ENCODE measurements around the gene RAE1.

- TF ChIP-seq, protein P1, sequence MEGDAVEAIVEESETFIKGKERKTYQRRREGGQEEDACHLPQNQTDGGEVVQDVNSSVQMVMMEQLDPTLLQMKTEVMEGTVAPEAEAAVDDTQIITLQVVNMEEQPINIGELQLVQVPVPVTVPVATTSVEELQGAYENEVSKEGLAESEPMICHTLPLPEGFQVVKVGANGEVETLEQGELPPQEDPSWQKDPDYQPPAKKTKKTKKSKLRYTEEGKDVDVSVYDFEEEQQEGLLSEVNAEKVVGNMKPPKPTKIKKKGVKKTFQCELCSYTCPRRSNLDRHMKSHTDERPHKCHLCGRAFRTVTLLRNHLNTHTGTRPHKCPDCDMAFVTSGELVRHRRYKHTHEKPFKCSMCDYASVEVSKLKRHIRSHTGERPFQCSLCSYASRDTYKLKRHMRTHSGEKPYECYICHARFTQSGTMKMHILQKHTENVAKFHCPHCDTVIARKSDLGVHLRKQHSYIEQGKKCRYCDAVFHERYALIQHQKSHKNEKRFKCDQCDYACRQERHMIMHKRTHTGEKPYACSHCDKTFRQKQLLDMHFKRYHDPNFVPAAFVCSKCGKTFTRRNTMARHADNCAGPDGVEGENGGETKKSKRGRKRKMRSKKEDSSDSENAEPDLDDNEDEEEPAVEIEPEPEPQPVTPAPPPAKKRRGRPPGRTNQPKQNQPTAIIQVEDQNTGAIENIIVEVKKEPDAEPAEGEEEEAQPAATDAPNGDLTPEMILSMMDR (IDR thresholded peaks at IDR 0.05), result no peak
- TF ChIP-seq, protein P2, sequence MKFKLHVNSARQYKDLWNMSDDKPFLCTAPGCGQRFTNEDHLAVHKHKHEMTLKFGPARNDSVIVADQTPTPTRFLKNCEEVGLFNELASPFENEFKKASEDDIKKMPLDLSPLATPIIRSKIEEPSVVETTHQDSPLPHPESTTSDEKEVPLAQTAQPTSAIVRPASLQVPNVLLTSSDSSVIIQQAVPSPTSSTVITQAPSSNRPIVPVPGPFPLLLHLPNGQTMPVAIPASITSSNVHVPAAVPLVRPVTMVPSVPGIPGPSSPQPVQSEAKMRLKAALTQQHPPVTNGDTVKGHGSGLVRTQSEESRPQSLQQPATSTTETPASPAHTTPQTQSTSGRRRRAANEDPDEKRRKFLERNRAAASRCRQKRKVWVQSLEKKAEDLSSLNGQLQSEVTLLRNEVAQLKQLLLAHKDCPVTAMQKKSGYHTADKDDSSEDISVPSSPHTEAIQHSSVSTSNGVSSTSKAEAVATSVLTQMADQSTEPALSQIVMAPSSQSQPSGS (CRISPR knock-in tag; IDR thresholded peaks at IDR 0.05; ENCODE audit: borderline replicate concordance, low read depth), result no peak
- TF ChIP-seq, protein P3, sequence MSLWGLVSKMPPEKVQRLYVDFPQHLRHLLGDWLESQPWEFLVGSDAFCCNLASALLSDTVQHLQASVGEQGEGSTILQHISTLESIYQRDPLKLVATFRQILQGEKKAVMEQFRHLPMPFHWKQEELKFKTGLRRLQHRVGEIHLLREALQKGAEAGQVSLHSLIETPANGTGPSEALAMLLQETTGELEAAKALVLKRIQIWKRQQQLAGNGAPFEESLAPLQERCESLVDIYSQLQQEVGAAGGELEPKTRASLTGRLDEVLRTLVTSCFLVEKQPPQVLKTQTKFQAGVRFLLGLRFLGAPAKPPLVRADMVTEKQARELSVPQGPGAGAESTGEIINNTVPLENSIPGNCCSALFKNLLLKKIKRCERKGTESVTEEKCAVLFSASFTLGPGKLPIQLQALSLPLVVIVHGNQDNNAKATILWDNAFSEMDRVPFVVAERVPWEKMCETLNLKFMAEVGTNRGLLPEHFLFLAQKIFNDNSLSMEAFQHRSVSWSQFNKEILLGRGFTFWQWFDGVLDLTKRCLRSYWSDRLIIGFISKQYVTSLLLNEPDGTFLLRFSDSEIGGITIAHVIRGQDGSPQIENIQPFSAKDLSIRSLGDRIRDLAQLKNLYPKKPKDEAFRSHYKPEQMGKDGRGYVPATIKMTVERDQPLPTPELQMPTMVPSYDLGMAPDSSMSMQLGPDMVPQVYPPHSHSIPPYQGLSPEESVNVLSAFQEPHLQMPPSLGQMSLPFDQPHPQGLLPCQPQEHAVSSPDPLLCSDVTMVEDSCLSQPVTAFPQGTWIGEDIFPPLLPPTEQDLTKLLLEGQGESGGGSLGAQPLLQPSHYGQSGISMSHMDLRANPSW (CRISPR knock-in tag; conservative IDR thresholded peaks at IDR 0.05; ENCODE audit: low read depth), result no peak
- TF ChIP-seq ELF4 (CRISPR knock-in tag; IDR thresholded peaks at IDR 0.05; ENCODE audit: low read depth), result no peak
- no peak for TF ChIP-seq ZBTB43 (CRISPR knock-in tag; IDR thresholded peaks at IDR 0.05)
- no peak for TF ChIP-seq E2F4 (CRISPR knock-in tag; IDR thresholded peaks at IDR 0.05; ENCODE audit: borderline replicate concordance, low read depth)
- TF ChIP-seq CBFB (CRISPR knock-in tag; IDR thresholded peaks at IDR 0.05; ENCODE audit: low read depth), result no peak
- no peak for TF ChIP-seq FOXK1 (CRISPR knock-in tag; IDR thresholded peaks at IDR 0.05)
- TF ChIP-seq, protein P4, sequence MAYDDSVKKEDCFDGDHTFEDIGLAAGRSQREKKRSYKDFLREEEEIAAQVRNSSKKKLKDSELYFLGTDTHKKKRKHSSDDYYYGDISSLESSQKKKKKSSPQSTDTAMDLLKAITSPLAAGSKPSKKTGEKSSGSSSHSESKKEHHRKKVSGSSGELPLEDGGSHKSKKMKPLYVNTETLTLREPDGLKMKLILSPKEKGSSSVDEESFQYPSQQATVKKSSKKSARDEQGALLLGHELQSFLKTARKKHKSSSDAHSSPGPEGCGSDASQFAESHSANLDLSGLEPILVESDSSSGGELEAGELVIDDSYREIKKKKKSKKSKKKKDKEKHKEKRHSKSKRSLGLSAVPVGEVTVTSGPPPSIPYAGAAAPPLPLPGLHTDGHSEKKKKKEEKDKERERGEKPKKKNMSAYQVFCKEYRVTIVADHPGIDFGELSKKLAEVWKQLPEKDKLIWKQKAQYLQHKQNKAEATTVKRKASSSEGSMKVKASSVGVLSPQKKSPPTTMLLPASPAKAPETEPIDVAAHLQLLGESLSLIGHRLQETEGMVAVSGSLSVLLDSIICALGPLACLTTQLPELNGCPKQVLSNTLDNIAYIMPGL (CRISPR knock-in tag; IDR thresholded peaks at IDR 0.05), result no peak
Observed at GRCh38 chr20:57382516-57382915, 31.5 kb downstream of the RAE1 start.

Data from WTC11 (cell line).